Measurements from ENCODE around the gene UBE2L3.
A peak's percentile ranks its signal among the peaks of the same experiment; 100 is the strongest.
"Not testable (repeated sequence)": the region's sequence is repeated elsewhere in the genome, so short reads cannot be mapped to it uniquely, and the experiment has no call there.

Gene UBE2L3

GRCh38 chr22:21599053-21599893 is 31.8 kb downstream of the UBE2L3 start:
- DNase-seq (ENCODE audit: low spot score) = no peak

- no peak for DNase-seq (ENCODE audit: low spot score)
Measured at GRCh38 chr22:21602579-21602978, 35.1 kb downstream of the UBE2L3 start.

GRCh38 chr22:21603973-21604372 is 36.5 kb downstream of the UBE2L3 start:
- no peak for DNase-seq (ENCODE audit: low spot score)

GRCh38 chr22:21605887-21606564 is 38.5 kb downstream of the UBE2L3 start:
- DNase-seq (ENCODE audit: low spot score) = no peak

- no peak for DNase-seq (ENCODE audit: low spot score)
Measured at GRCh38 chr22:21606775-21607174, 39.3 kb downstream of the UBE2L3 start.

- DNase-seq (ENCODE audit: low spot score) = not testable (repeated sequence)
Measured at GRCh38 chr22:21609556-21610157, 42.1 kb downstream of the UBE2L3 start.

- DNase-seq (ENCODE audit: low spot score) = no peak
Measured at GRCh38 chr22:21611210-21611977, 43.9 kb downstream of the UBE2L3 start.

- no peak for DNase-seq (ENCODE audit: low spot score)
Measured at GRCh38 chr22:21612858-21613257, 45.3 kb downstream of the UBE2L3 start.

- DNase-seq (ENCODE audit: low spot score) = no peak
Measured at GRCh38 chr22:21613553-21614233, 46.2 kb downstream of the UBE2L3 start.

GRCh38 chr22:21615731-21616130 is 48.2 kb downstream of the UBE2L3 start:
- DNase-seq (ENCODE audit: low spot score) = no peak

GRCh38 chr22:21617337-21617736 is 49.8 kb downstream of the UBE2L3 start:
- DNase-seq (ENCODE audit: low spot score) = not testable (repeated sequence)

- no peak for DNase-seq (ENCODE audit: low spot score)
Measured at GRCh38 chr22:21621025-21621424, 53.5 kb downstream of the UBE2L3 start.

GRCh38 chr22:21622011-21622918 is 54.8 kb downstream of the UBE2L3 start:
- peak; percentile 56 for DNase-seq (ENCODE audit: low spot score)

- peak; percentile 75 for DNase-seq (ENCODE audit: low spot score)
Measured at GRCh38 chr22:21622919-21623647, 55.6 kb downstream of the UBE2L3 start.

GRCh38 chr22:21623648-21623970 is 56.1 kb downstream of the UBE2L3 start:
- no peak for DNase-seq (ENCODE audit: low spot score)

- no peak for DNase-seq (ENCODE audit: low spot score)
Measured at GRCh38 chr22:21624120-21624879, 56.8 kb downstream of the UBE2L3 start.

GRCh38 chr22:21624880-21625791 is 57.6 kb downstream of the UBE2L3 start:
- no peak for DNase-seq (ENCODE audit: low spot score)

- DNase-seq (ENCODE audit: low spot score) = no peak
Measured at GRCh38 chr22:21626073-21626734, 58.7 kb downstream of the UBE2L3 start.

All from Ammon's horn (tissue), 1 donor.